Activated naive CD4-positive, alpha-beta T cell treated with anti-CD3 and anti-CD28 coated beads, Interleukin-2, amount 50 U/mL, for 72 hours (primary cell): ENCODE data around the gene SLC22A23. TPM values are rescaled to one million over a fixed set of nuclear protein-coding genes. Genes with fewer than 3 reads are reported as not detected.

Experiments
- total RNA-seq, 2 donors: library from RNA; stranded (reverse); gene quantifications; one replicate each; pipeline ENCODE4 v1.2.3, GENCODE V29; 2022

SLC22A23 gene
- total RNA-seq, 2 donors from 2014 or later: 0.27 to 0.72 TPM

Other genes with a start within 250 kb of the SLC22A23 start
- under 1 TPM in 1 of 2 donors, not detected in 1; 0.43 TPM for gene TUBB2B, start 229.4 kb downstream of the SLC22A23 start, total RNA-seq
- 10 to 100 TPM; 14.6 to 37.7 TPM for gene PSMG4, start 198.1 kb downstream of the SLC22A23 start, total RNA-seq